Cortex of kidney (tissue), 1 donor: ENCODE measurements around the gene ESRRB.

ENCODE experiments used
- DNase-seq: peaks from one replicate; lab custom pipeline; 2025; lab: John Stamatoyannopoulos, UW

Gene ESRRB

DNA sequence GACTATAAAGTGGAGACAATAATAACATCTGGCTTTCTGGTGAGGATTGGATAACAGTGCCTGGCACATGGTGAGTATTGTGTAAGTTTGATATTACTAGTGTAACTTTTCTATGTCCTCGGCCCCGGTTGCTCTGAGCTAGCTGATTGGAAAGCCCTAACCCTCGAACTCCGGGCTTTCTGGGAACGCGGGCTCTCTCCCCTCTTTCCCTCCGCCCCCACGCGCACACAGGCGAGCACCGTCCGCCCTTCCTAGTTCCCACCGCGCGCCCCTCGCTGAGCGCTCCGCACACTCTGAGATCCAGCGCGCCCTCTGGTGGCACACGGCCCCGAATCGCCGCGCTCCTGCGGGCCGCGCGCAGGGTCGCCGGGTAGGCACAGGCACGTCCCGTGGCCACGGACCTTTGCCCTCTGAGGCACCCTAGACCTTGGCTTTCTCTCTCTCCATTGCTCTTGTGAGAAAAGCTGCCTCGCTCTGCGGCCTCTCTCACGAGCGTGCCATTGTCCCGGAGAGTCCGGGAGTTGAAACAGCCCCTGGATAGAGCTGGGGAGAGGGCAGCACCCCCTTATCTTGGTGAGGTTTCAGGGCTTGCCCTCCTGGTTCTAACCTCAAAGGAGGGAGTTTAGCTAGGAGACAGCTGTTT lies 23.2 kb upstream of the ESRRB start:
- DNase-seq: no peak

DNA sequence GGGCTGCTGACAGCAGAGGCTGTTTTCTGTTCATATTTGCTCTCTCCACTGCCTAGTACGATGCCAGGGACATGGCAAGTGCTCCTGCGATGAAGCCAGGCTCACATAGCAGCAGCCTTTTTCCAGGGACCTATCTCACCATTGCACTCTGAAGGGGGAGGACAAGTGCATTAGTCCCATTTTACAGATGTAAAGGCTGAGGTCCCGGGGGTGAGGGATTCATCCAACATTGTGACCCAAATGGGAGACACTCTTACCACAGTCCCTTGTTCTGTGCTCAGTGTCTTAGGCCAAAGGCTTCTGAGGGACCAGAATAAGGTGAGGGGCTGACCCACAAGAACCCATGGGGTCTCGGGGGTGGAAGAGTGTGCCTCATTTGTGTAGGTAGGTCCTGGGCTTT lies 21.6 kb upstream of the ESRRB start:
- no peak for DNase-seq

DNA sequence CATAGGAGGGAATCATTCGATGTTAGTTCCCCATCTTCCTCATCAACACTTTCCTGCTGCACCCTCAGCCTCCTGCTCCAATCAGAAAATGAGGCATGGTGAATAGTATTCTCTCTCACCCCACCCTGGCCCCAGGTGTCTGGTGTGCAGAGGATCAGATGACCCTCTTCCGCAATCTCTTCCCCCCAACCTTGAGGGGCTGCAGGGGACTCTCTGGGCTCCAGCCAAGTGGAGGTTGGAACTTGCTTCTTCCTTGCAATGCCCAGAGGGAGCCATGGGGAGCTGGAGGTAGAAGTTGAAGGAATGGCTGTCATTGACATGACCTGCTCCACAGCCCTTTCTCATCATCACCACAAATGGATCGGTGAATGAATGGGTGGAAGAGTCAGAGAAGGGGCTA lies 20.2 kb upstream of the ESRRB start:
- no peak for DNase-seq

DNA sequence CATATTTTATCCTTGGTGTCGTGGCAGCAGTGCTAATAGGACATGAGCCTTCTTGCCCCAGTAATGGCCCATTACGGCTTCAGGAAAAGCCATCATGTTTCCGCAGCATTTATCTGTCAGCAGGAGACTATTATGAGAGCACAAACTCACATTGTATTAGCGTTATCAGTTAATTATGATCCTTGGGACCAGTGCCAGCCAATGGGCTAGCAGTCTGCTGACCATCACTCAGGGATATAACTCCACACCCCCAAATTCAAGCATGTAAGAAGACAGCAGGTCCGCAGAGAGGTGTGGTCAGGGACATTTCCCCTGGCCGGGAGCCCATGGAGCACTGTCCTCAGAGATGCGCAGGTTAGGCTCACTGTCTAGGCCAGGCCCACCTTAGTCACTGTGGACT lies 4.9 kb upstream of the ESRRB start:
- no peak for DNase-seq

DNA sequence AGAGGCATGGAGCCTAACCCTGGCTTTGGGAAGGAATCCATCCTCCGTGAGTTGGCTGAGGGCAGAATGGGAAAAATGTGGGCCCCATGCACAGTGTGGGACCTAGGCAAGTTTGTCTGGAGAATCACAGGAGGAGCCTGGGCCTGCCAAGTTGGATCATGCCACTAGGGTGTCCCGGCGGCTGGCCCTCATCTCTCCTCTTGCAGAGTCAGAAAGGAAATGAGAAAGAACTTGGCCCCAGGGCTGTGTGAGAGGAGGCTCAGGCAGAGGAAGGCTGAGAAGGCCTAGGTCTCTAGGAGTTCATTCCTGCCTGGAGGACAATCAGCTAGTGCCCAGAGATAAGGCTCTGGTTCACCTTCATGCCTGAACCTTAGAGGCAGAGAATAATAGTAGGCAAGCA lies 2.5 kb upstream of the ESRRB start:
- DNase-seq: no peak

DNA sequence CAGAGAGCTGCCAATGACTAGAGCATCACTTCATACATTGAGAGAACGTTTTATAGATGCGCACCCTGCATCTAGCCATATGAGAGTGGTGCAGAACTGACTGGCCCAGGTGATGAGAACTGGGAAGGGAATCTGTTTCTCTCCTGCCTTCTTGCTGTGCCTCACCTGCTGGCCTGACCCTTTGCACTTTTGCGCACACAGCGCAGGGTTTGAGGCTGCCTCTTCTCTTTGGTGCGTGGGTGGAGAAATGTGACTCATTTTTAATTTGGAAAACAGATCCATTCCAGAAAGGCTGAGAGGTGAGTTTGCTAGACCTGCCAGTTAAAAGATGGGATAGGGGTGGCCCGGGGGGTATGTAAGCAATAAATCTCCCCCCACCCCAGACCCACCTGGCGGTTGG lies 453 bp upstream of the ESRRB start:
- no peak for DNase-seq

DNA sequence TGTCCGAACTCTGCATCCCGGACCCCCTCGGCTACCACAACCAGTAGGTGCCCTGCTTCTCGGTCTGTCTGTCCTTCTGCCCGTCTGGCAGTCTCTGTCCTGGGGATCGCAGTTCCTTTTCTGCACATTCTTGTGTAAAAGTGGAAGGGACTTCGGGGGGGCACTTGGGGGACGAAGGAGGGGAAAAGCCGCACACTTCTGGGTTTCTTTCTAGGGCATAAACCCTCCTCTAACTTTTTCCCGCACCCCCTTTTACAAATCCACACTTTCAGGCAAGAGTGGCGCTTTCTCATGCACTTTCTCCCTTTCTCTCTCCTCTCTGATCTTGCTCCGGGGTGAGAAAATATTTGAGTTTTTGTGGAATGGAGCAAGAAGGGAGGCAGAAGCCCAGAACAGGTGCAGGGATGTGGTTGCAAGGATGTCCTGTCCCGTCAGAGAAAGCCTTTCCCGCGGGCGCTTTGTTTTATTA lies 506 bp downstream of the ESRRB start:
- DNase-seq: no peak

DNA sequence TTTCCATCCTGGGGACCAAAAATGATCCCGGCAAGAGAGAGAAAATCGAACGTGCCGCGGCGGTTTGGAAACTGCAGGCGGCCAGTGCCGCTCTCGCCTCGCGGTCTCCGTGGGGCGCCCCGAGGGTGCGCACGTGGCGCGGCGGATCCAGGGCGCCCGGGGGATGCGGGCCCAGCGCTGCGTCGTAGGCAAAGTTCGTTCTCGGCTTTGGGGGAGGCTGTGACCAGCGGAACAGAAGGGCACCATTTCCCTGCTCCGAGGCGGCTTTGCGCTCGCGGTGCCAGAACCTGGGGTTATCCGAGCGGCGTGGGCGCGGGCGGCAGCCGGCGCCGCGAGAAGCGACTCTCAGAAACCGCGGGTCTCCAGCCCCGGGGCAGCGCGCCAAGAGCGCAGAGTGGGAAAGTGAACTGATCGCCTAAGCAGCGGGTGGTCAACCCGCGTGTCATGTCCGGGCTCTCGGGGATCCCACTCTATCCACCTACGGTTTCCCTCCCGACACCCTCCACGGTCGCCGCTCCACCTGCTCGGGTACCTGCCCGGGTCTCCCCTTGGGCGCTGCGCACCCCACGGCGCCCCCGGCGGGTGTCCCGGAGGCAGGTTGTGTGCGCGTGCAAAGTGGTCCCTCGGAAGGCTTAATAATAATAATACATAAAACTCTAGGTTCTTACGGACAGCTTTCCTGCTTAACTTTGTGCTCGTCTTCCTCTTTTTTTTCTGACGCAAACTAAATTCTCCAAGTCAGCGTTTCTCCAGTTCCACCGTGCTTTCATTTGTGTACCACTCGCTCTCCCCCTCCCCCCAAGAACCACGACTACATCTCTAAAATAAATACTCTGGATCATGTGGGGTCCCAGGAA lies 1.2 kb downstream of the ESRRB start:
- no peak for DNase-seq

DNA sequence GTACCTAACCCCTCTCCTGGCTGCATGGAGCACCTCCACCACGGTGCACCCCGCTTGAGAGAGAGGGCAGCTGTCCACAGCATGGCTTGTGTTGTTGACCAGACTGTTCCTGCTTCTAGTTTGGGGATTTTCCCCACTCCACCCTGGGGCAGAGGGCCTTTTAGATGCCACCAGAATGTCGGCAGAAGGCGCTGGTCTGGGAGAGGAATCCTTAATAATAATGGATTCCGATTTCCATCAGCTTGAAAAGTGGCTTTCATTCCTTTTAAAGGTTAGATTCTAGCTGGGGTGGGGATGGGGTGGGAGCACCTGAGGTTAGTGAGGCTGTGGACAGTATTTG lies 1.8 kb downstream of the ESRRB start:
- no peak for DNase-seq

DNA sequence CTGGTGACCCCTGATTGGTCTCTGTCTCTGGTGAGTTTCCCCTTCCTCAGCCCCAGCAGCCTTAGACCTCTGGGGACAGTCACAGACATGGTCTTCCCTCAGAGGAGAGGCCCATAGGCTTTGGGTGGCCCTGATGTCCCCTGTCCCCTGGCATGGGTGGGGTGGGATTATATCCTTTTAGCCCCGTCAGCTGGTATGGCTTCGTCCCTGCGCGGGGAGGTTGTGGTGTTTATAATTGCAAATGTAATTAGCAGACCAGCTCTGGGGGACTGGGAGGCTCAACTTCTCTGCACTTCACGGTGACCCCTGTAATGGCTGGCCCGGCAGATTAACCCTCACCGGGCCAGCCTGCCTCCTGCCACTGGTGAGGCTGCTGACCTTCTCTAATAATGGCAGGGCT lies 5.1 kb downstream of the ESRRB start:
- DNase-seq: no peak

DNA sequence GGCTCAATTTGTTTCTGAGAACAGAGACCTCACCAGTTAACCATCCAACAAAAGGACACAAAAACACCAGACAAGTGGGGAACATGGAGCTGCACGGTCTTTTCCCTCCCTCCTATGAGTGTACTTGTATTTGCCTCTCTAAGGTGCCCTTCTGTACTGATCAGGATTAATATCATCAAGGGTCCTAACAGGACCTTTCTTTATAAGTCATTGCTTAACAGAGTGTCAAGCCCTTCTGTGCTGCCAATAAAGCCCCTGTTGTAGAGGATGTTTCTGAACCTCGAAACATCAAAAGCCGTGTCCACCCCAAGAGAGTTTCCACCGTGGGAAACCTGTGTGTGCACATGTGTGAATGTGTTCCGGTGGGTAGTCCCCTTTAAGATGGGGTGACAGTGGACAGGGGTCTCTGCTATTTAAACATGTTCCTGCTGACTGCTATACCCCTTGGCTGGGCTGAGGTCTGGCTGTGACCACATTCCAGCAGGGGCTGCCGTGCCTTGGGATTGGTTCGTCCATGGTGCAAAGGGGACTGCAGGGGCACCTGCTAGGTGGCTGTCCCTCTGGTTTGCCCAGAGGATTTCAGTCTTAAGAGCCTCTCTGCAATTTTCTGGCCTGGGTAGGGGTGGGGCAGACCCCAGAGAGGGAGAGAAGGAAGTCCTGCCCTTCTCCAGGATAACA lies 6.0 kb downstream of the ESRRB start:
- DNase-seq: no peak

DNA sequence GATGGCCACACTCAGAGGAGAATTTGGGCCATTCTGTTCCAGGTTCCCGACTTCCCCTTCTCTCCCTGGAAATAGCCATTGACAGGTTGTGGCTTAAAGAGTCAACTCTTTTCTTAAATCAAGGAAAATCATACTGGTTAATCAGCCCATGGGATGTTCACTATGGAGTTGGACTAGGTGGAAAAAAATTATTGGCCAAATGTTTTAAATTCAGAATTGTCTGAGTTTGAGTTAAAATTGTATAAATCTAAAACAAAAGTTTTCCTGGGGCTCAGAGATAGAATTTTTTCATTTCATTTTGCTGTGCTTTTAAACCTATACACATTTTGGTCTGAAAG lies 6.5 kb downstream of the ESRRB start:
- DNase-seq: no peak

DNA sequence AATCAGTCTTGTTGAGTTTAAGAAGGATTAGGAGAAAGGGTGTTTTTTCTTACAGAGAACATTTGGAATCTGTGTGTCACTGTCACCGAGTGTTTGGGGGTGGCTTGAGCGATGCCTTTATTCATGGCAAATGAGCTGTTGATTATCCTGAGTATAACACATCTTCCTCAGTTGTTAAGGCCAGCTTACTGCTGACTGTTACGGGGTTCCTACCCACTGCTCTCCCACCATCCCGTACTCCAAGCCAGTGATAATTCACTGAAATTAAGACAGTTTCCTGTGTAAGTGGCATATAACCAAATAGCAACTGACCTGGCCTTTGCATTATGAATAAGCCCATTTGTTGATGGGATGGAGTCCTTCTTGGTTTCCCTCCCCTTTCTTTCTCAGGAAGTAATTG lies 9.5 kb downstream of the ESRRB start:
- no peak for DNase-seq

DNA sequence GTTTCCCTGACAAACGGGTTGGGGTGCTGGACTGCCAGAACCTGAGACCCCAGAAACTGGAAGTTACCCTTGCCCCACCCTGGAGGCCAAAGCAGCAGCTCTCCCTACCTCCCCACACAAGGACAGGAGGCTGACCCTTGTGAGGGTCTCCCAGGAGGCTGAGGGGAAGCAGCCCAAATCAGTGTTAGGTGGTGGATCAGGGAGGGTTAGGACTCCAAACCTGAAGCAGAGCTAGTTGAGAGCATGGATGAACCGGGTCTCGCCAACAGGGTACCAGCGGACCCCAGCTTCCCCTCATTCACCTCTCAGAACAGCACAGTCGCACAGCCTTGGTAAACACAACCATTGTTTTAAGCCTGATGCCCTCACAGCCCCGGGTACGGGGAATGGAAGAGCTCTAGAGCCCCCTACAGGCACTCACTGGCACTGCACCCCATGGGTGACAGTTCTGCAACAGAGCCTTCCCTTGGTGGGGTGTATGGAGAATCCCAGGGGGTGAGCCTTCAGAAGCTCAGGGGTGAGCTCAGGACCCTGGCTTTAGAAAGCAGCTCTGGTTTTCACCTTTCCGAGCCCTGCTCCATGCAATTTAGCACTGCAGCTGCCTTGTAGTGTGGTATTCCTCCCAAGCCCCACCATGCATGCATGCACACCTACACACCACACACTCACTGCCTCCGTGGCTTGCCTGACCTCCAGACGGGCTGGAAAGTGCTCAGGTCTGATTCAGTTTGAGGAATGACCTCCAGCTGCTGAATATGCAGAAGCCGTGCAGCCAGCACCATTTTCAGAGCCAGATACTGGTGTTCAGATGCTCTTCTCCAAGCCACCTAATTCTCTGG lies 11.2 kb downstream of the ESRRB start:
- no peak for DNase-seq

DNA sequence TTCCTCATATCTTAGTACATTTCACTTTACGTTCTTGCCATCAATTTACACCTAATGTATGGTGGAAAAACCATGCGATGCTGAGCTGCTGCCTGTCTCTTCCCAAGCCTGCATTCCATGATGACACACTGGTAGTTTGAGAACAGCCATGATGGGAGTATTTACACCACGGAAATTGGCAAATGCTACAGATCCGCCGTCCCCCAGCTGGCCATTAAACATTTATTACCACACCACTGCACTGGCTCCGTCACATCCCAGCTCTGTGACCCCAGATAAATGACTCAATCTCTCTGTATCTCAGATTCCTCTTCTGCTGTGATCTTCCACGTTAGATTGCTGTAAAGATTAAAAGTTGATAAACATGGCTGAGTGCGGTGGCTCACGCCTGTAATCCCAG lies 13.9 kb downstream of the ESRRB start:
- no peak for DNase-seq

DNA sequence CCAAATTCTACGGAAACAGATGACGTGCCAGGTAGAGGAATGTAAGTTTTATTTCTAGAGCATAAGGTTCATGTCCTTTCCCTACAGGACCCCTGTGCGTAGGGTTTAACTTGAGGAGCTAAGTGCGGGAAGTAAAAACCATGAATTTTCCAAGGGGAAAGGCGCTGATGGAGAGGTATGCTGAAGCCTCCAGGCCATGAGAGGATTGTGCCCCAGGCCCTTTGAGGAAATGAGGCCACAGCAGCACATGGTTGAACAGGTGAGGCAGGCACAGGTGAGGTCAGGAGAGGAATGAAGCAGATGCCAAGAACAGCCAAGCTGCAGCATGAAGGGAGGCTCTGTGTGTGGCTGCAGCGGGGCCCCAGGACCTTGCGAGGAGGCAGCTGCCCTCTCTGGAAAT lies 14.7 kb downstream of the ESRRB start:
- no peak for DNase-seq

DNA sequence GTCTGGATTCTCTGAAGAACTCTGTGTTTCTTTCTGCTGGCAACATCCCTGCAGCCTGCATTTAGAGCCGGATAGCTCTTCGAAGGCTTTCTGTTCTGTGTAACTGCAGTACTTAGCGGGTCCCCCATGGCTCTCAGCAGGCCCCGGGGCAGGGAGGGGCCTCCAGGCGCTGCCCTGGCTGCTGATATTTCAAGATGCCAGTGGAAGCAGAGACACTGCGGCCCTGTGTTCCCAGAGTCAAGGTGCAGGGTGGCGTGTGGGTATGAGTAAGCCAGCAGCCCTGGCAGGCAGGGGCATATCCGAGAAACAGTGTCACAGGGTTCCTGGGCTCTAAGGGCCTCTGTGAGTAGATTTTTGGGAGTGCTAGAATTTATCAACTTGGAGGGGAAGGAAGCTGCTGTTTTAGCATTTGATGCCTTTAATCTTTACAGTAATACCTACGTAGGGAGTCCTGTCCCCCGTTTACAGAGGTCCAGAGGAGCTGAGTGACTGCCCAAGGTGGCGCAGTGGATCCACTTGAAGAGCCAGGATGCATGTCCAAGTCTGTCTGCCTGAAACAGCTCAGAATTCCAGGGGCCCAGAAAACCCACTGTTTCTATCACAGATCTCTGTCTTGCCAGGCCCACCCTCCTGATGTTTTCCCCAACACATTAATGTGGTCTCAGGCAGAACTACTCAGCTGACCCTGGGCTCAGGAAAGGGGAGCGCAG lies 16.2 kb downstream of the ESRRB start:
- DNase-seq: no peak

DNA sequence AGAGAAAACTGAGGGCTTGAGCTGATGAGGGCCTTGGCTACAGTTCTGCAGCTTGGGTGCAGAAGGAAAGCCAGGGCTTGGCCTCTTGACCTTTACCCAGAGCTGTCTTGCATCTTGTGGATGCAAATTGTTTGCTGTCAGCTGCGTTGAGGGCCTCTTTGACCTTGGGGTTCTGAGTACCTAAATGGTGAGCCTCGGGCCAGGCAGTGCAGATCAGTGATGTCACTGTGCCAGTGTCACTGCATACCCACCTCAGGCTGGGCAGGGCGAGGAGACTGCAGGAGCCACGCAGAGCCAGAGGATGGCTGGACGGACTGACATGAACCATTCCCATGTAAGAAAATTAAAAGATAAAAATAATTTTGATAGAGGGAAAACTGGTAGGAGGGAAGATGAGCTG lies 18.6 kb downstream of the ESRRB start:
- no peak for DNase-seq

DNA sequence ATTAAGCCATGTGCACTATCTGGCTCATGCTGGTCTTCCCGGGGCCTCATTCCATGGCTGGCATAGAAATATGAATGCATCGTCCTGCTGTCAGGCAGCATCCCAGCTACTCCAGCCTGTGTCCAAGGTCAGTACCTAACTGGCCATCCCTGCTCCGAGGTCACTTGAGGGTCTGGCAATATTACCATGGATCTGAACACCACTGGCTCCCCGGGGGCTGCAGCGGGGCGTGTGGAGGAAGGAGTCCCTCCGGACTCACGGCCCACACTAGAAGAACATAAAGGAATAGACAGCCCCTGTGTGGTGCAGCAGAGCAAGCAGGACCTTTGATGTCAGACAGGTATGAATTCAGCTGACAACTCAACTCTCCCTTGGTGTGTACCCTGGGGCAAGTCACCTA lies 19.2 kb downstream of the ESRRB start:
- no peak for DNase-seq

DNA sequence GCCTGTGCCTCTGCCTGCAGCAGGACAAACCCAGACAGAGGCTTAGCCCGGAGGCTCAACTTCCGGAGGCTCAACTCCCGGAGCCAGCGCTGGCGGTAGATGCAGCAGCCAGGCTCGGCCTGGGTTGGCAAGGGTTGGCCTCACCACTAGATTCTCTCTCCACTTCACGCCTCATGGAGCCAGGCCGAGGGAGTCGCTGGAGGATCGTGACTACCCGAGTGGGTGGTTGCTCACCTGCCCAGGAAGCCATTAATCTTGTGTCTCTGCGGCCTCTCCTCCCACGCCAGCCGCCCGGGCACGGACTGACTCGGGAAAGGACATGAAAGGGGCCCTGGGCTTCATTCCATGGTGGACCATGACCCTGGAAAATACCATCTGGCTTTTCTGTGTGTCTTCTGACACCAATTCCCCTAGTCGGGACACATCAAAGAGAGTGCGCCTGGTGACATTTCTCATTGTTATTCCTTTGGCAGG lies 20.8 kb downstream of the ESRRB start:
- no peak for DNase-seq

DNA sequence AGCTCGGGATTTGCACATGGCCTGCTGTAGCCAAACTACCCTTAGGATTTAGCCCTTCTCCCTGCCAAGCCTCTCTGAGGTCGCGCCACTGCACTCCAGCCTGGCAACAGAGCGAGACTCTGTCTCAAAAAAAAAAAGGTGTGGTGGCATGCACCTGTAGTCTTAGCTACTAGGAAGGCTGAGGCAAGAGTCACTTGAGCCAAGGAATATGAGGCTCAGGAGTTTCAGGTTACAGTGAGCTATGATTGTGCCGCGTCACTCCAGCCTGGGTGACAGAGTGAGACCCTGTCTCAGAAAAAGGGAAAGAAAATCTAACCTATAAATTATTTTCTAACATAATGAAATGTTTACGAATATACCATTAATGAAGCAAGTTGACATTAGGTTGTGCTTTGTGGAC lies 29.7 kb downstream of the ESRRB start:
- DNase-seq: no peak
